Measurements from ENCODE around the gene BCAS3. TPM values are rescaled to one million over a fixed set of nuclear protein-coding genes. Genes with fewer than 3 reads are reported as not detected.
"Not testable (repeated sequence)": the region's sequence is repeated elsewhere in the genome, so short reads cannot be mapped to it uniquely, and the experiment has no call there.

BCAS3 gene
- total and polyA plus RNA-seq, 2 experiments from 2014 or later = 18.0 to 20.2 TPM

DNA sequence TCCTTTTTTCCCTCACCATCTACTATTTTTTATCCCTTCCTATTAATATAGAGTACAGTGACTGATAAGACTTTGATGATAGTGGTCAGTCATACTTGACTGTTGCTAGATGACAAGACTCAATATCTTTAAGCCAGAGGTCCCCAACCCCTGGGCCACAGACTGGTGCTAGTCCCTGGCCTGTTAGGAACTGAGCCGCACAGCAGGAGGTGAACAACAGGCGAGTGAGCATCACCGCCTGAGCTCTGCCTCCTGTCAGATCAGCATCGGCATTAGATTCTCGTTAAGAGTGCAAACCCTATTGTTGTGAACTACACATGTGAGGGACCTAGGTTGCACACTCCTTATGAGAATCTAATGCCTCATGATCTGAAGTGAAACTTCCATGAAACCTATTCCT, 341.3 kb downstream of the BCAS3 start:
- Histone ChIP-seq H3K79me2 (ENCODE audit: insufficient read depth) (no peaks in the 10 kb centered on the region), H3K36me3 (ENCODE audit: low read depth) (no peaks in the 10 kb centered on the region), H3K4me1 (ENCODE audit: insufficient read depth) (no peaks in the 10 kb centered on the region), H3K4me3 (no peak overlapping the region), H3K9me2 (ENCODE audit: insufficient read depth) (no peaks in the 10 kb centered on the region), H3K4me2 (ENCODE audit: unreplicated experiment) (no peak overlapping the region), H4K20me1 (ENCODE audit: insufficient read depth) (no peaks in the 10 kb centered on the region), H3K9ac (no peak overlapping the region), H2AFZ (no peak overlapping the region), H3K27ac (no peak overlapping the region), H3K9me3 (ENCODE audit: low read depth) (no peaks in the 10 kb centered on the region), H3K27me3 (replicated peaks; ENCODE audit: insufficient read depth) (no peaks in the 10 kb centered on the region), H3F3A (ENCODE audit: insufficient read depth) (no peaks in the 10 kb centered on the region)
- in situ Hi-C loops (cut with MboI) = loop anchor here (10.0 kb wide), 1 partner anchor 376 kb away; the partner anchor contains the start of gene TBX2
- TF ChIP-seq EZH2 (IDR thresholded peaks at IDR 0.05; ENCODE audit: insufficient read depth, poor library complexity, severe bottlenecking) = no peak
- 97 to 98% methylated on average over 5 of the region's 5 CpGs for WGBS, 2 experiments (ENCODE audit: low coverage in 1 of 2, low lambda C conversion rate in 2 of 2, missing lambda C conversion rate in 2 of 2)
- no peak for DNase-seq

DNA sequence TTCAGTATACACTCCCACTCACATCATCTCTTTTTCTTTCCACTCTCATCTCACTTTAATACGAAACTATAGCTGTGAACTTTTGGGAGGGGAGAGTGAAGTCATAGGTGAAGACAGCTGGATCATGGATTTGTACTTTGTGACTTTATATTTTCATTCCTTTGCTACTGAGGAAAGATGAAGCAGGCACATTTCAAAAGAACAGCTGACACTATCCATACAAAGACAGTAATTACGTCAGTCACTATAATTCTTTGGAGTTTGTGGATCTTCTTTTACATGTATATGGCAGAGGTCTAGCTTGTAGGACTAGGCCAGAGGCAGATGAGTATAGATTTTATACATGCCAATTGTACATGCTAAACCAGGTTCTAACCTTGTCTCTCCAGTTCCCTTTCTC, 346.3 kb downstream of the BCAS3 start:
- no peak for DNase-seq
- Histone ChIP-seq H3K9me2 (ENCODE audit: insufficient read depth) (no peaks in the 10 kb centered on the region), H4K20me1 (ENCODE audit: insufficient read depth) (no peaks in the 10 kb centered on the region), H3K4me3 (no peak overlapping the region), H3K36me3 (ENCODE audit: low read depth) (no peaks in the 10 kb centered on the region), H2AFZ (no peak overlapping the region), H3K4me1 (ENCODE audit: insufficient read depth) (no peaks in the 10 kb centered on the region), H3K27ac (no peak overlapping the region), H3K9me3 (ENCODE audit: low read depth) (no peaks in the 10 kb centered on the region), H3K4me2 (ENCODE audit: unreplicated experiment) (no peak overlapping the region), H3F3A (ENCODE audit: insufficient read depth) (no peaks in the 10 kb centered on the region), H3K27me3 (replicated peaks; ENCODE audit: insufficient read depth) (no peaks in the 10 kb centered on the region), H3K79me2 (ENCODE audit: insufficient read depth) (no peaks in the 10 kb centered on the region), H3K9ac (no peak overlapping the region)
- 94 to 97% methylated on average over 2 of the region's 2 CpGs for WGBS, 2 experiments (ENCODE audit: low coverage in 1 of 2, low lambda C conversion rate in 2 of 2, missing lambda C conversion rate in 2 of 2)
- in situ Hi-C loops (cut with MboI) = no loop called here
- TF ChIP-seq EZH2phosphoT487 (IDR thresholded peaks at IDR 0.05; ENCODE audit: insufficient read depth, low read depth) = no peak

DNA sequence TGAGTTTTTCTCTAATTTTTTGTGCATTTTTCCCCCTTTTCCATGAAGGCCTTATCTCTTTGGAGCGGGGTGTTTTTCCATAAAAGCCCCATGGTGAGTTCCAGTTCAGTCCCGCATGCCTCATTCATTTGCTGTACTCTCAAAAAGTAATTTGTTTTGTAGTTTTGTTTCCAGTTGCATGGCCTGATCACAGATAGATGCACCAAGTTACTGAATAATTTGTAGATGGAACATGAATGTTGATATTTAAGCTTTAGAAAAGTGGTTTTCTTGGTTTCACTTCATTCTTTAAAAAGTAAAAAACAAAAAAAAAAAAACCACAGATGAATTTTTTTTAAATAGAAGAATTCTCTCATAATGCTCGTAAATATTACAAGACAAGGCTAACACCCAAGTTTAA, 349.2 kb downstream of the BCAS3 start:
- Histone ChIP-seq H3F3A (ENCODE audit: insufficient read depth) (no peaks in the 10 kb centered on the region), H3K4me1 (ENCODE audit: insufficient read depth) (no peaks in the 10 kb centered on the region), H2AFZ (no peak overlapping the region), H3K36me3 (ENCODE audit: low read depth) (no peaks in the 10 kb centered on the region), H3K4me3 (no peak overlapping the region), H3K9me2 (ENCODE audit: insufficient read depth) (no peaks in the 10 kb centered on the region), H3K27me3 (replicated peaks; ENCODE audit: insufficient read depth) (no peaks in the 10 kb centered on the region), H4K20me1 (ENCODE audit: insufficient read depth) (no peaks in the 10 kb centered on the region), H3K4me2 (ENCODE audit: unreplicated experiment) (no peak overlapping the region), H3K9me3 (ENCODE audit: low read depth) (no peaks in the 10 kb centered on the region), H3K79me2 (ENCODE audit: insufficient read depth) (no peaks in the 10 kb centered on the region), H3K27ac (no peak overlapping the region), H3K9ac (no peak overlapping the region)
- DNase-seq = no peak
- TF ChIP-seq EZH2phosphoT487 (IDR thresholded peaks at IDR 0.05; ENCODE audit: insufficient read depth, low read depth) = no peak
- no peak for TF ChIP-seq EZH2 (IDR thresholded peaks at IDR 0.05; ENCODE audit: insufficient read depth, poor library complexity, severe bottlenecking)
- WGBS, 2 experiments (ENCODE audit: low coverage in 1 of 2, low lambda C conversion rate in 2 of 2, missing lambda C conversion rate in 2 of 2) = 95 to 96% methylated on average over 3 of the region's 3 CpGs
- in situ Hi-C loops (cut with MboI) = no loop called here

- DNase-seq = peak; percentile 1
- H2AFZ ChIP-seq = no peak overlapping the region
- H3K4me3 ChIP-seq = no peak overlapping the region
- H3K27me3 ChIP-seq (replicated peaks; ENCODE audit: insufficient read depth) = no peaks in the 10 kb centered on the region
- no peaks in the 10 kb centered on the region for H3F3A ChIP-seq (ENCODE audit: insufficient read depth)
- H3K27ac ChIP-seq = no peak overlapping the region
- H3K36me3 ChIP-seq (ENCODE audit: low read depth) = no peaks in the 10 kb centered on the region
- no peaks in the 10 kb centered on the region for H3K9me2 ChIP-seq (ENCODE audit: insufficient read depth)
- H3K9ac ChIP-seq = no peak overlapping the region
- H3K4me2 ChIP-seq (ENCODE audit: unreplicated experiment) = no peak overlapping the region
- H3K4me1 ChIP-seq (ENCODE audit: insufficient read depth) = no peaks in the 10 kb centered on the region
- in situ Hi-C loops (cut with MboI) = no loop called here
- WGBS, 2 experiments (ENCODE audit: low coverage in 1 of 2, low lambda C conversion rate in 2 of 2, missing lambda C conversion rate in 2 of 2) = 88 to 90% methylated on average over 4 of the region's 4 CpGs
- no peaks in the 10 kb centered on the region for H3K9me3 ChIP-seq (ENCODE audit: low read depth)
- TF ChIP-seq EZH2 (IDR thresholded peaks at IDR 0.05; ENCODE audit: insufficient read depth, poor library complexity, severe bottlenecking) (no peak), EZH2phosphoT487 (IDR thresholded peaks at IDR 0.05; ENCODE audit: insufficient read depth, low read depth) (no peak)
- no peaks in the 10 kb centered on the region for H4K20me1 ChIP-seq (ENCODE audit: insufficient read depth)
- no peaks in the 10 kb centered on the region for H3K79me2 ChIP-seq (ENCODE audit: insufficient read depth)
Observed at GRCh38 chr17:61029181-61029580, 351.5 kb downstream of the BCAS3 start.

DNA sequence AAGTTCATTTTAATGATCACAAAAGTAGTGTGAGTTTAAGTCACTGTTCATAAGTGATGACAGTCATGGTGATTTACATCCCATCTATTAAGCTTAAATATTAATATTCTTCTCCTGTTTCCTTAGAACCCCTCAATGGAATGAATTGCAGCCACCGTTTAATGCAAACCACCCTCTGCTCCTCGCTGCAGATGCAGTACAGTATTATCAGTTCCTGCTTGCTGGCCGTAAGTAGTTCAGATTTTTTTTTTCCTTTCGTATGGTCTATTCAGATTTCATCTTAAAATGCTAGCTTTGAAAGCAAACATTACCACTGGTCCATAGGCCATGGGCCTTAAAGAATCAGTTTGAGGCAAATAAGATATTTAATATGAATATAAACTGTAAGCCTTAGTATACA, 363.0 kb downstream of the BCAS3 start:
- Histone ChIP-seq H3F3A (ENCODE audit: insufficient read depth) (no peaks in the 10 kb centered on the region), H3K9me2 (ENCODE audit: insufficient read depth) (no peaks in the 10 kb centered on the region), H3K27ac (no peak overlapping the region), H4K20me1 (ENCODE audit: insufficient read depth) (no peaks in the 10 kb centered on the region), H3K9ac (no peak overlapping the region), H3K4me1 (ENCODE audit: insufficient read depth) (no peaks in the 10 kb centered on the region), H3K27me3 (replicated peaks; ENCODE audit: insufficient read depth) (no peaks in the 10 kb centered on the region), H3K4me3 (no peak overlapping the region), H3K9me3 (ENCODE audit: low read depth) (no peaks in the 10 kb centered on the region), H3K4me2 (ENCODE audit: unreplicated experiment) (no peak overlapping the region), H3K79me2 (ENCODE audit: insufficient read depth) (no peaks in the 10 kb centered on the region), H2AFZ (no peak overlapping the region), H3K36me3 (ENCODE audit: low read depth) (no peaks in the 10 kb centered on the region)
- WGBS, 2 experiments (ENCODE audit: low coverage in 1 of 2, low lambda C conversion rate in 2 of 2, missing lambda C conversion rate in 2 of 2) = 74 to 78% methylated on average over 4 of the region's 4 CpGs
- no peak for TF ChIP-seq EZH2 (IDR thresholded peaks at IDR 0.05; ENCODE audit: insufficient read depth, poor library complexity, severe bottlenecking)
- no peak for TF ChIP-seq EZH2phosphoT487 (IDR thresholded peaks at IDR 0.05; ENCODE audit: insufficient read depth, low read depth)
- no peak for DNase-seq
- in situ Hi-C loops (cut with MboI) = no loop called here

- H3K9ac ChIP-seq; H3K9me2 ChIP-seq (ENCODE audit: insufficient read depth); H3K4me2 ChIP-seq (ENCODE audit: unreplicated experiment); H3K36me3 ChIP-seq (ENCODE audit: low read depth); H3K79me2 ChIP-seq (ENCODE audit: insufficient read depth); H3F3A ChIP-seq (ENCODE audit: insufficient read depth); in situ Hi-C loops (cut with MboI); H3K4me3 ChIP-seq; DNase-seq; H3K9me3 ChIP-seq (ENCODE audit: low read depth); H3K4me1 ChIP-seq (ENCODE audit: insufficient read depth); H3K27me3 ChIP-seq (replicated peaks; ENCODE audit: insufficient read depth); H3K27ac ChIP-seq; H2AFZ ChIP-seq; H4K20me1 ChIP-seq (ENCODE audit: insufficient read depth): not testable (repeated sequence)
- WGBS, 2 experiments (ENCODE audit: low coverage in 1 of 2, low lambda C conversion rate in 2 of 2, missing lambda C conversion rate in 2 of 2) = 94 to 96% methylated on average over 5 of the region's 5 CpGs
Observed at GRCh38 chr17:61042348-61042747, 364.7 kb downstream of the BCAS3 start.
